GM21528 (cell line): Measurements from ENCODE around the gene ARMC6.
"Not testable (repeated sequence)": the region's sequence is repeated elsewhere in the genome, so short reads cannot be mapped to it uniquely, and the experiment has no call there.

ENCODE experiments used
- ATAC-seq: cut with Tn5 transposase; IDR thresholded peaks from one replicate; pipeline ENCODE4 v1.9.1; 2021; ENCODE audit warnings: mild to moderate bottlenecking, moderate library complexity; ENCODE audit not compliant: unreplicated experiment, low FRiP score

Gene ARMC6

GRCh38 chr19:19068659-19069654 is 35.6 kb downstream of the ARMC6 start:
- no peak for ATAC-seq

- ATAC-seq, result no peak
Measured at GRCh38 chr19:19071897-19072296, 38.5 kb downstream of the ARMC6 start.

- no peak for ATAC-seq
Measured at GRCh38 chr19:19074196-19074882, 40.9 kb downstream of the ARMC6 start.

GRCh38 chr19:19075126-19075525 is 41.7 kb downstream of the ARMC6 start:
- ATAC-seq, result no peak

GRCh38 chr19:19076476-19076875 is 43.1 kb downstream of the ARMC6 start:
- ATAC-seq, result no peak

- ATAC-seq, result no peak
Measured at GRCh38 chr19:19077103-19077502, 43.7 kb downstream of the ARMC6 start.

- no peak for ATAC-seq
Measured at GRCh38 chr19:19078801-19079200, 45.4 kb downstream of the ARMC6 start.

- no peak for ATAC-seq
Measured at GRCh38 chr19:19079571-19079970, 46.2 kb downstream of the ARMC6 start.

- no peak for ATAC-seq
Measured at GRCh38 chr19:19081642-19082151, 48.3 kb downstream of the ARMC6 start.

- no peak for ATAC-seq
Measured at GRCh38 chr19:19083413-19084178, 50.2 kb downstream of the ARMC6 start.

GRCh38 chr19:19087676-19088075 is 54.3 kb downstream of the ARMC6 start:
- ATAC-seq, result no peak

GRCh38 chr19:19094513-19094912 is 61.1 kb downstream of the ARMC6 start:
- ATAC-seq, result no peak

- no peak for ATAC-seq
Measured at GRCh38 chr19:19095691-19096090, 62.3 kb downstream of the ARMC6 start.

- no peak for ATAC-seq
Measured at GRCh38 chr19:19096641-19097627, 63.5 kb downstream of the ARMC6 start.

GRCh38 chr19:19098084-19098702 is 64.8 kb downstream of the ARMC6 start:
- no peak for ATAC-seq

- no peak for ATAC-seq
Measured at GRCh38 chr19:19098703-19099632, 65.6 kb downstream of the ARMC6 start.

GRCh38 chr19:19101540-19101939 is 68.1 kb downstream of the ARMC6 start:
- no peak for ATAC-seq

- ATAC-seq, result not testable (repeated sequence)
Measured at GRCh38 chr19:19102566-19102965, 69.2 kb downstream of the ARMC6 start.
